ENCODE measurements around the gene AFAP1L2. TPM values are rescaled to one million over a fixed set of nuclear protein-coding genes. Genes with fewer than 3 reads are reported as not detected.

AFAP1L2 gene
- total and polyA plus RNA-seq, 9 of the 15 experiments (the other 6 are each of a cell fraction or from before 2014, with no cell fraction given), result 0.07 TPM; not detected in 8

DNA sequence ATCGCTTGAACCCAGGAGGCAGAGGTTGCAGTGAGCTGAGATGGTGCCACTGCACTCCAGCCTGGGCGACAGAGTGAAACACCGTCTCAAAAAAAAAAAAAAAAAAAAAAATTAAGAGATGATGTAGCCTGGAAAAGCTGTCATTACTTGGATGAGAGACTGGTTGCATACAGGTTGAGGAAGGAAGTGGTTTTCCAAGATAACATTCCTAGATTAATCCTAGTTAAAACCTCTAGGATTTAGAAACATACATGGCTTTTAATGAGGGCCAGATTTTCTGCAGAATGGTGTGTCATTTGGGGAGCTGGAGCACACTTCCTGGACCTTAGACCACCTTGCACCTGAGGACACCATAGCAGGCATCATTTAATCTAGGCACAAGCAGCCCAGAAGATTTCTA lies 147.5 kb downstream of the AFAP1L2 start:
- Histone ChIP-seq H3K27ac (ENCODE audit: extremely low read depth, low read depth, low read length) (no peak overlapping the region), H3K9me3 (replicated peaks; ENCODE audit: control insufficient read depth, insufficient read depth, low read depth, low read length) (no peaks in the 10 kb centered on the region), H4K20me1 (replicated peaks; ENCODE audit: control insufficient read depth, insufficient read depth, low read length) (no peaks in the 10 kb centered on the region), H3K4me2 (ENCODE audit: insufficient read depth, low read length) (no peak overlapping the region), H3K4me1 (replicated peaks in 1 of 2; ENCODE audit: control insufficient read depth in 2 of 2, insufficient read depth in 2 of 2, low read length in 2 of 2) (no peaks in the 10 kb centered on the region), H3K4me3 (no peak overlapping the region), H3K36me3 (ENCODE audit: control insufficient read depth, insufficient read depth, low read length) (no peaks in the 10 kb centered on the region), H2AFZ (ENCODE audit: low read depth, low read length) (no peak overlapping the region), H3K27me3 (ENCODE audit: control insufficient read depth in 2 of 2, insufficient read depth in 2 of 2, low read length in 2 of 2) (no peaks in the 10 kb centered on the region), H3K79me2 (ENCODE audit: control insufficient read depth, insufficient read depth, low read length) (no peaks in the 10 kb centered on the region), H3K9me1 (ENCODE audit: control insufficient read depth, insufficient read depth, low read length) (no peaks in the 10 kb centered on the region), H3K9ac (ENCODE audit: insufficient read depth in 1 of 2, low read depth in 2 of 2, low read length in 2 of 2) (no peak overlapping the region)
- intact Hi-C loops (cut with micrococcal nuclease) (no loop called here), in situ Hi-C loops (cut with MboI) (no loop called here)
- WGBS (ENCODE audit: insufficient coverage, low coverage, missing lambda C conversion rate), result no CpG with 5 or more reads among the region's 3 CpGs
- no peak for ATAC-seq
- BruUV-seq (replicated peaks), result no TSS peak
- DNase-seq (ENCODE audit: extremely low read depth in 1 of 4, low spot score in 3 of 4), result no peak
- ChIA-PET POLR2A (interaction anchor here (0.6 kb wide), 1 partner anchor 15 kb away, joined by 3 read pairs; no protein-coding TSS in a partner anchor), CTCF (ENCODE audit: low intra/inter-chr PET ratio) (no interaction called here)
- FAIRE-seq, result no peak
- TF ChIP-seq PTTG1 (tag; IDR thresholded peaks at IDR 0.05; ENCODE audit: low read depth) (no peak), NCOA6 (IDR thresholded peaks at IDR 0.05) (no peak), BRF2 (IDR thresholded peaks at IDR 0.05; ENCODE audit: borderline replicate concordance, insufficient read depth, insufficient read length) (no peak), EP300 (IDR thresholded peaks at IDR 0.05; ENCODE audit: low read length) (no peak), GATA2 (CRISPR knock-in tag; IDR thresholded peaks at IDR 0.05) (no peak), MYNN (IDR thresholded peaks at IDR 0.05) (no peak), MYNN (CRISPR knock-in tag; IDR thresholded peaks at IDR 0.05) (no peak), ZNF224 (CRISPR knock-in tag; IDR thresholded peaks at IDR 0.05) (no peak), ZNF311 (CRISPR knock-in tag; IDR thresholded peaks at IDR 0.05) (no peak), ARID3B (CRISPR knock-in tag; IDR thresholded peaks at IDR 0.05; ENCODE audit: borderline replicate concordance) (no peak), RFX5 (IDR thresholded peaks at IDR 0.05; ENCODE audit: low read depth, low read length) (no peak), RNF219 (CRISPR knock-in tag; IDR thresholded peaks at IDR 0.05) (no peak), ZNF143 (CRISPR knock-in tag; IDR thresholded peaks at IDR 0.05) (no peak), NFE2 (IDR thresholded peaks at IDR 0.05; ENCODE audit: low read depth) (no peak)
- TF ChIP-seq, protein P1, sequence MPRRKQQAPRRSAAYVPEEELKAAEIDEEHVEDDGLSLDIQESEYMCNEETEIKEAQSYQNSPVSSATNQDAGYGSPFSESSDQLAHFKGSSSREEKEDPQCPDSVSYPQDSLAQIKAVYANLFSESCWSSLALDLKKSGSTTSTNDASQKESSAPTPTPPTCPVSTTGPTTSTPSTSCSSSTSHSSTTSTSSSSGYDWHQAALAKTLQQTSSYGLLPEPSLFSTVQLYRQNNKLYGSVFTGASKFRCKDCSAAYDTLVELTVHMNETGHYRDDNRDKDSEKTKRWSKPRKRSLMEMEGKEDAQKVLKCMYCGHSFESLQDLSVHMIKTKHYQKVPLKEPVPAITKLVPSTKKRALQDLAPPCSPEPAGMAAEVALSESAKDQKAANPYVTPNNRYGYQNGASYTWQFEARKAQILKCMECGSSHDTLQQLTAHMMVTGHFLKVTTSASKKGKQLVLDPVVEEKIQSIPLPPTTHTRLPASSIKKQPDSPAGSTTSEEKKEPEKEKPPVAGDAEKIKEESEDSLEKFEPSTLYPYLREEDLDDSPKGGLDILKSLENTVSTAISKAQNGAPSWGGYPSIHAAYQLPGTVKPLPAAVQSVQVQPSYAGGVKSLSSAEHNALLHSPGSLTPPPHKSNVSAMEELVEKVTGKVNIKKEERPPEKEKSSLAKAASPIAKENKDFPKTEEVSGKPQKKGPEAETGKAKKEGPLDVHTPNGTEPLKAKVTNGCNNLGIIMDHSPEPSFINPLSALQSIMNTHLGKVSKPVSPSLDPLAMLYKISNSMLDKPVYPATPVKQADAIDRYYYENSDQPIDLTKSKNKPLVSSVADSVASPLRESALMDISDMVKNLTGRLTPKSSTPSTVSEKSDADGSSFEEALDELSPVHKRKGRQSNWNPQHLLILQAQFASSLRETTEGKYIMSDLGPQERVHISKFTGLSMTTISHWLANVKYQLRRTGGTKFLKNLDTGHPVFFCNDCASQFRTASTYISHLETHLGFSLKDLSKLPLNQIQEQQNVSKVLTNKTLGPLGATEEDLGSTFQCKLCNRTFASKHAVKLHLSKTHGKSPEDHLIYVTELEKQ (CRISPR knock-in tag; IDR thresholded peaks at IDR 0.05), result no peak

All from K562 (cell line).